ENCODE measurements around the gene SP6. TPM values are rescaled to one million over a fixed set of nuclear protein-coding genes. Genes with fewer than 3 reads are reported as not detected.

Gene SP6
- total and polyA plus RNA-seq, 2 of the 8 experiments (the other 6 are each of a cell fraction or from before 2014, with no cell fraction given) = 1.2 to 1.5 TPM

DNA sequence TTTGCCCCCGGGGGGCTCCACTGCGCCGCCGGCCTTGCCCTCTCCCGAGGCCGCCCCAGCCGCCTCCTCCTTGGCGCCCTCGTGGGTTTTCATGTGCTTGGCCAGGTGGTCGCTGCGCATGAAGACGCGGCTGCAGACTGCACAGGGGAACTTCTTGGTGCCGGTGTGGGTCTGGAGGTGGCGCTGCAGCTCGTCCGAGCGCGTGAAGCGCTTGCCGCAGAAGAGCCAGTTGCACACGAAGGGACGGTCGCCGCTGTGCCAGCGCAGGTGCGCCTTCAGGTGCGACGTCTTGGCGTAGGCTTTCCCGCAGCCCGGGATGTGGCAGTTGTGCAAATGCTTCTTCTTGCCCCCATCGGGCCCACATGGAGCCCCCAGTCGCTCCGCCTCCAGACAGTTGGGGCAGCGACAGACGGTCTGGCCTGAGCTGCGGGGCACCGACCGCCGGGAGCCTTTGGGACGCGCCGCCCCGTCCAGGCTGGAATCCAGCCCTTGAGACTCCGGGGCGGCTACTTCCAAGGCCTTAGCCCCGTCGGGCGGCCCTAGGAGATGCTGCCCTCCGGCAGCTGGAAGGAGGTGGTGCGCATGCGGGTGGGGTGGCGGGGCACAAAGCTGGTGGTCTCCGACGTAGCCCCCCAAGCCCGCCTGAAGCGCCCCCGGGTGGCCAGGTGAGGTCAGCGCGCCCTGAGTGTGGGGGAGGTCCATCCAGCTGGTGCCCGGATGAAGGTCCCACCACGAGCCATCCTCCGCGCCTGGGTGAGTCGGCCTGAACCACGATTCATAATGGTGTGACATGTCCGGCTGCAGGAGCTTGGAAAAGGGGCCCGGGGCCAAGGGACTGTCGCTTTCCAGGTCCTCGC, 3.4 kb downstream of the SP6 start (continued):
- TF ChIP-seq SP4 (IDR thresholded peaks at IDR 0.05; ENCODE audit: low read length) = no peak
- TF ChIP-seq TAF7 (optimal IDR thresholded peaks at IDR 0.05; ENCODE audit: borderline replicate concordance, low read depth, low read length) = peak; percentile 4
- TF ChIP-seq ATF3 (IDR thresholded peaks at IDR 0.05; ENCODE audit: insufficient read depth, low read depth, low read length) = no peak
- TF ChIP-seq TCF12 (IDR thresholded peaks at IDR 0.05; ENCODE audit: low read depth, low read length) = no peak
- no peak for TF ChIP-seq SIX5 (IDR thresholded peaks at IDR 0.05; ENCODE audit: low read depth, low read length)
- TF ChIP-seq ASH2L (IDR thresholded peaks at IDR 0.05; ENCODE audit: low read length) = no peak
- no peak for TF ChIP-seq GTF2F1 (IDR thresholded peaks at IDR 0.05; ENCODE audit: borderline replicate concordance, low read depth, low read length)
- no peak for TF ChIP-seq CEBPB (IDR thresholded peaks at IDR 0.05; ENCODE audit: low read depth, low read length)
- TF ChIP-seq BCL11A (IDR thresholded peaks at IDR 0.05; ENCODE audit: low read depth in 2 of 2, low read length in 2 of 2) = no peak
- no peak for TF ChIP-seq CBX5 (IDR thresholded peaks at IDR 0.05; ENCODE audit: low read depth, low read length)
- TF ChIP-seq SP1 (IDR thresholded peaks at IDR 0.05; ENCODE audit: low read depth, low read length) = no peak
- no peak for TF ChIP-seq HDAC6 (IDR thresholded peaks at IDR 0.05; ENCODE audit: low read depth, low read length)
- TF ChIP-seq JUN (IDR thresholded peaks at IDR 0.05; ENCODE audit: low read depth, low read length) = no peak
- peak; percentile 62 to 75 for TF ChIP-seq RAD21 (IDR thresholded peaks at IDR 0.05 in 1 of 2, conservative IDR thresholded peaks at IDR 0.05 in 1 of 2; ENCODE audit: low read depth in 2 of 2, low read length in 2 of 2)
- TF ChIP-seq CTBP2 (IDR thresholded peaks at IDR 0.05; ENCODE audit: borderline replicate concordance, insufficient read depth, insufficient read length, low read length) = no peak
- no peak for TF ChIP-seq USF2 (IDR thresholded peaks at IDR 0.05; ENCODE audit: low read length)
- TF ChIP-seq RBBP5 (IDR thresholded peaks at IDR 0.05; ENCODE audit: borderline replicate concordance, low read depth, low read length) = peak; percentile 24; the same call in 1 of the 2 replicates

Data from H1 (cell line).